Natural killer cell treated with Interleukin-12 subunit alpha and Interleukin-12 subunit beta and Interleukin-15 and Interleukin-18, amount 100 ng/mL, for 72 hours (primary cell): Measurements from ENCODE around the gene DNAAF8. TPM values are rescaled to one million over a fixed set of nuclear protein-coding genes. Genes with fewer than 3 reads are reported as not detected.

Experiments
- ATAC-seq, 2 donors: fragments of 150-1000 bp; cut with Tn5 transposase in 1 of 2; sonication (Bioruptor Pico), chemical (Tn5 transposase) in 1 of 2; 2 replicates each; pipeline ENCODE4 v1.10.0; 2021
- DNase-seq: peaks from one replicate; pipeline ENCODE4 v3.0.0; 2022; ENCODE audit warnings: low spot score
- H3K27ac Mint-ChIP-seq, 2 donors: 1 replicate in 1 of 2; 2 replicates in 1 of 2; pipeline ENCODE4 v1.8.0; 2022; ENCODE audit warnings: mixed read lengths in 2 of 2, mild to moderate bottlenecking in 1 of 2, moderate library complexity in 1 of 2
- H3K27me3 Mint-ChIP-seq, 2 donors: 1 replicate in 1 of 2; 2 replicates in 1 of 2; pipeline ENCODE4 v1.8.0; 2022; ENCODE audit warnings: mixed read lengths in 2 of 2
- H3K36me3 Mint-ChIP-seq: one replicate; pipeline ENCODE4 v1.8.0; 2022; ENCODE audit warnings: mixed read lengths
- H3K4me1 Mint-ChIP-seq, 2 donors: 1 replicate in 1 of 2; 2 replicates in 1 of 2; pipeline ENCODE4 v1.8.0; 2022; ENCODE audit warnings: low read depth in 2 of 2, mixed read lengths in 2 of 2, mild to moderate bottlenecking in 1 of 2
- H3K4me3 Mint-ChIP-seq: one replicate; pipeline ENCODE4 v1.8.0; 2022; ENCODE audit warnings: mixed read lengths
- H3K9me3 Mint-ChIP-seq: 2 replicates; pipeline ENCODE4 v1.8.0; 2022; ENCODE audit warnings: mixed read lengths
- total RNA-seq, 2 donors: library from RNA; stranded (reverse); gene quantifications; one replicate each; pipeline ENCODE4 v1.2.3, GENCODE V29; 2022

The DNAAF8 gene
- total RNA-seq, 2 donors from 2014 or later, result 0.53 TPM; not detected in 1

- Mint-ChIP-seq H3K36me3 (peaks cover 6% of the 10 kb centered on the region), H3K4me1 (peaks cover 16 to 17% of the 10 kb centered on the region in 2 donors), H3K4me3 (no peak overlapping the region), H3K9me3 (no peaks in the 10 kb centered on the region), H3K27ac (no peak overlapping the region), H3K27me3 (no peaks in the 10 kb centered on the region)
- ATAC-seq, result no peak
- DNase-seq, result no peak
These were observed 29.5 kb downstream of the DNAAF8 start for GRCh38 chr16:4763791-4764190.

- ATAC-seq, result no peak
- DNase-seq, result no peak
- peaks cover 23 to 26% of the 10 kb centered on the region in 2 donors for H3K4me1 Mint-ChIP-seq
These were observed 31.5 kb downstream of the DNAAF8 start for GRCh38 chr16:4765511-4766474.

DNA sequence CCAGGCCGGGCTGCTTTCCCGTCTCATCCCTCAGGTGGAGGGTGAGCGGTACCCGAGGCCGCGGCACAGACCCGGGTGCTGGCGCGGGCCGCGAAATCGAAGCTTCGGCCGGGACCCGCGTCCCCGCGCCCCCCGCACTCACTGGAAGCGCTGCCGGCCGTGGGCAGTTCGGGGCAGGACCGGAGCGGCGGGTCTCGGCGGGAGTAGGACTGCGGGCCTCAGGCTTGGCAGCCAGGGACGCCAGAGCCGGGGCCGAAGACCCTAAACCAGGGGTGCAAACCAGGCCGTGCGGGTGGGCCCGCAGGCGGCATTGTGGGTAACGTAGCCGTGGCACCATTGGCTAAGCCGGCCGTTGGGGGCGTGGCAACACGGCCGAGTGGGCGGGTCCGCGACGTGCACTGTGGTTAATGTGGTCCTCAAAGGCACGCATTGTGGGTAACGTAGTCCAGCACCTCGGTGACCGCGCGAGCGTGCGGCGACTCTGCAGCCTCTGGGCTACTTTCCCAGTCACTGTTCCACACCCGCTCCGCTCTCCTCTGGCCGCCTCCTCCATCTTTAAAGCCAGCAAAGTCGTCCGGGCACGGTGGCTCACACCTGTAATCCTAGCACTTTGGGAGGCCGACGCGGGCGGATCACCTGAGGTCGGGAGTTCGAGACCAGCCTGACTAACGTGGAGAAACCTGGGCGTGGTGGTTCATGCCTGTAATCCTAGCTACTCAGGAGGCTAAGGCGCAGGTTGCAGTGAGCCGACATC is 32.7 kb downstream of the DNAAF8 start, which contains the start of gene ZNF500:
Gene ZNF500, minus strand, starts transcription at position 288 of the 754 bp plus-strand sequence. CDS start 1,184 bp downstream, outside the sequence.
- peak; percentile 97 for DNase-seq
- H3K27me3 Mint-ChIP-seq, result no peaks in the 10 kb centered on the region
- H3K4me3 Mint-ChIP-seq, result peak within 1 kb of the TSS; percentile 97
- peaks cover 23 to 26% of the 10 kb centered on the region in 2 donors for H3K4me1 Mint-ChIP-seq
- H3K9me3 Mint-ChIP-seq, result no peaks in the 10 kb centered on the region
- no peaks in the 10 kb centered on the region for H3K36me3 Mint-ChIP-seq
- ATAC-seq, result peak; percentile 96
- peak within 1 kb of the TSS; percentile 77 to 92 for H3K27ac Mint-ChIP-seq

More at GRCh38 chr16:4765511-4766474, 31.5 kb downstream of the DNAAF8 start:
- H3K27ac Mint-ChIP-seq, result peak overlapping the region; percentile 38 to 82
- no peaks in the 10 kb centered on the region for H3K36me3 Mint-ChIP-seq
- H3K9me3 Mint-ChIP-seq, result no peaks in the 10 kb centered on the region
- no peaks in the 10 kb centered on the region for H3K27me3 Mint-ChIP-seq
- H3K4me3 Mint-ChIP-seq, result peak overlapping the region; percentile 77

DNA sequence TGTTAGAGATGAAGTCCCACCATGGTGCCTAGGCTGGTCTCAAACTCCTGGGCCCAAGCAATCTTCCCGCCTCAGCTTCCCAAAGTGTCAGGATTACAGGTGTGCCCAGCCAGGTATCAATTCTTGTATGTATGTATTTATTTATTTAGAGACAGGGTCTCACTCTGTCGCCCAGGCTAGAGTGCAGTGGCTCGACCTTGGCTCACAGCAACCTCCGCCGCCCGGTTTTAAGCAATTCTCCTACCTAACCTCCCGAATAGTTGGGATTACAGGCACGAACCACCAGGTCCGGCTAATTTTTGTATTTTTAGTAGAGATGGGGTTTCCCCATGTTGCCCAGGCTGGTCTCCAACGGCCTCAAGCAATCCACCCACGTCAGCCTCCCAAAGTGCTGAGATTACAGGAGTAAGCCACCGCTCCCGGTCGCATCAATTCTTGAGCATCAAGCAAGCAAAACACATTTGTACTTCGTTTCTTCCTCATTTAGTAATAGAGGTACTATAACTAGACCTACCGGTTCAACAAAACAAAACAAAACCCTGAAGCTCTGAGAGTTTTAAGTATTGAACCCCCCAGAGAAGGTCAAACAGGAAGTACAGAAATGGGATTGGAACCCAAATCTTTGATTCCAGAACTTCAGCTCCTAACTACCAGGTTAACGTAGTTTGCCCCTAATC is 33.7 kb downstream of the DNAAF8 start:
- H3K36me3 Mint-ChIP-seq, result no peaks in the 10 kb centered on the region
- DNase-seq, result no peak
- no peaks in the 10 kb centered on the region for H3K9me3 Mint-ChIP-seq
- H3K4me1 Mint-ChIP-seq, result peaks cover 21 to 26% of the 10 kb centered on the region in 2 donors
- no peak for ATAC-seq
- no peaks in the 10 kb centered on the region for H3K27me3 Mint-ChIP-seq
- H3K4me3 Mint-ChIP-seq, result peak overlapping the region; percentile 97
- H3K27ac Mint-ChIP-seq, result peak overlapping the region; percentile 77 to 92

- no peaks in the 10 kb centered on the region for H3K9me3 Mint-ChIP-seq
- peak; percentile 89 for DNase-seq
- ATAC-seq, result peak; percentile 80 to 87
These were observed 34.4 kb downstream of the DNAAF8 start for GRCh38 chr16:4768549-4769305.

GRCh38 chr16:4769306-4769638 is 34.9 kb downstream of the DNAAF8 start:
- H3K9me3 Mint-ChIP-seq, result no peaks in the 10 kb centered on the region
- no peaks in the 10 kb centered on the region for H3K27me3 Mint-ChIP-seq
- H3K27ac Mint-ChIP-seq, result peak overlapping the region; percentile 77 to 92
- H3K4me1 Mint-ChIP-seq, result peaks cover 21 to 26% of the 10 kb centered on the region in 2 donors
- no peak for ATAC-seq
- peak overlapping the region; percentile 19 for H3K4me3 Mint-ChIP-seq
- DNase-seq, result no peak
- no peaks in the 10 kb centered on the region for H3K36me3 Mint-ChIP-seq

More at GRCh38 chr16:4768549-4769305, 34.4 kb downstream of the DNAAF8 start:
- Mint-ChIP-seq H3K36me3 (no peaks in the 10 kb centered on the region), H3K27me3 (no peaks in the 10 kb centered on the region), H3K4me1 (peaks cover 21 to 26% of the 10 kb centered on the region in 2 donors), H3K27ac (peak overlapping the region; percentile 77 to 92), H3K4me3 (peak overlapping the region; percentile 97)

DNA sequence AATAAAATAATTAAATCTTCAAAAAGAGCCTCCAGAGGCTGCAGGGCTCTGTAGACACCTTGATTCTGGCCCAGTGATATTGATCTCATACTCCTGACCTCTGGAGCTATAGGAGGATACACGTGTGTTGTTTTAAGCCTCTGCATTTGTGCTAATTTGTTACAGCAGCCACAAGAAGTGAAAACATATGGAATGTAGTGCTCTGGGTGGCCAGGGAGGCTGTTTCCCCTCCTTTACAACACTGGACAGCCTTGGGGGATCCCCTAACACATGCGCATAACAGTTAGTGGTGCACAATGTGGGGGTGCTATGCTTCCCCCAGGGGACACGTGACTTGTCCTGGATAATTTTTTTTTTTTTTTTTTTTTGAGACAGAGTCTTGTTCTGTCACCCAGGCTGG is 37.3 kb downstream of the DNAAF8 start:
- Mint-ChIP-seq H3K4me1 (peaks cover 17 to 20% of the 10 kb centered on the region in 2 donors), H3K27ac (no peak overlapping the region), H3K27me3 (peaks cover 0 to 2% of the 10 kb centered on the region in 2 donors), H3K36me3 (no peaks in the 10 kb centered on the region), H3K9me3 (no peaks in the 10 kb centered on the region), H3K4me3 (no peak overlapping the region)
- DNase-seq (no peak), ATAC-seq (no peak)

DNA sequence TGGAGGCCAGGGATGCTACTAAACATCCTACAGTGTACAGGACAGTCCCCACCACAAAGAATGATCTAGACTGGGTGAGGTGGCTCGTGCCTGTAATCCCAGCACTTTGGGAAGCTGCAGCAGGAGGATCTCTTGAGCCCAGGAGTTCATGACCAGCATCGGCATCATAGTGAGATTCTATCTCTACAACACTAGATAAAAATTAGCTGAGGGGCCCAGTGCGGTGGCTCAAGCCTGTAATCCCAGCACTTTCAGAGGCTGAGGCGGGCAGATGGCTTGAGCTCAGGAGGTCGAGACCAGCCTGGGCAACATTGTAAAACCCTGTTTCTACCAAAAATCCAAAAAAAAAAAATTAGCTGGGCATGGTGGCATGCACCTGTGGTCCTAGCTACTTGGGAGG is 38.0 kb downstream of the DNAAF8 start:
- Mint-ChIP-seq H3K36me3 (no peaks in the 10 kb centered on the region), H3K9me3 (no peaks in the 10 kb centered on the region), H3K4me3 (no peak overlapping the region), H3K27ac (no peak overlapping the region), H3K4me1 (peaks cover 15 to 20% of the 10 kb centered on the region in 2 donors), H3K27me3 (peaks cover 0 to 2% of the 10 kb centered on the region in 2 donors)
- ATAC-seq (no peak), DNase-seq (no peak)

DNA sequence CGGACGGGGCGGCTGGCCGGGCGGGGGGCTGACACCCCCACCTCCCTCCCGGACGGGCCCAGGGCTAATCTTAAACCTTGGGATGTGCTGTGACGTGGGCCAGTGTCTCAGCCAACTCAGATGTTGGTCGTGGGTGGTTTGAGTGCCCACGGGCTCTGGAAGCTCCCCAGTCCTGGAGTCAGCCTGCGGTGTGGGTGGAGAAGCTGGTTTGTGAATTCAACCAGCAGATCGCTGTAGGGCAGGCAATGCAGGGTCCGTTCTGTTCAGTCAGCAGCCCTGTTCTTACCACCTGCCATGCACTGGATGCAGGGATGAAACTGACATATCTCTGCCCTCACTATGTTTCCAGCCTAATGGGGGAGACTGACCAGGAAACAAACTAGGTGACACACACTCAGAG is 40.7 kb downstream of the DNAAF8 start:
- ATAC-seq, result peak; percentile 6 to 22
- no peaks in the 10 kb centered on the region for H3K9me3 Mint-ChIP-seq
- H3K4me3 Mint-ChIP-seq, result no peak overlapping the region
- H3K27me3 Mint-ChIP-seq, result peaks cover 0 to 2% of the 10 kb centered on the region in 2 donors
- H3K36me3 Mint-ChIP-seq, result no peaks in the 10 kb centered on the region
- H3K4me1 Mint-ChIP-seq, result peaks cover under 1% of the 10 kb centered on the region in 2 donors
- H3K27ac Mint-ChIP-seq, result no peak overlapping the region
- no peak for DNase-seq

DNA sequence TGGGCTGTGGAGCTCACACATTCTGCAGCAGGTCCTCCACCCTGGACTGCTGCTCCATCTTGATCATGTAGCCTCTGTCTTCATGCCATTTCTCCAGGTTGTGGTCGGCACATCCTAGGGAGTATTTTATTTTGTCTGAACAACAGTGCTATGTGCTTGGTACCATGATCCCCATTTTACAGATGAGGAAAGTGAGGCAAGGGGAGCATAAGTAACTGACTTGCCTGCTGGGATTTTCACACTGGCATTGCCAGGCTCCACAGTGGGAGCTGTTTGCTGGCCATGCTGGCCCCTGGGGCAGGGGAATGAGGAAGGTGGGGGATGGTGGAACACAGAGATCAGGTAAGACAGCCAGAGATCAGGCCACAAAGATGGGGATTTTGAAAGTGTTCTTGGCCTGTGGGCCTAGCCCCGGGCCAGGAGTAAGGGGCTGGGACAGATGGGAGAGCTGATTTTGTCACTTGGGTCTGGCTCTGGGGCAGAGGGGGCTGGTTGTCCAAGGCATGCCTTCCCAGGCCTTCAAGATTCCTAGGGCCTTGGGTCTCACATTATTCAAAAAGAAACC is 41.9 kb downstream of the DNAAF8 start:
- Mint-ChIP-seq H3K27me3 (peaks cover 0 to 2% of the 10 kb centered on the region in 2 donors), H3K4me3 (no peak overlapping the region), H3K4me1 (no peaks in the 10 kb centered on the region), H3K9me3 (no peaks in the 10 kb centered on the region), H3K27ac (no peak overlapping the region), H3K36me3 (no peaks in the 10 kb centered on the region)
- no peak for ATAC-seq
- no peak for DNase-seq

GRCh38 chr16:4777339-4778049 is 43.2 kb downstream of the DNAAF8 start:
- Mint-ChIP-seq H3K27me3 (peaks cover 0 to 2% of the 10 kb centered on the region in 2 donors), H3K27ac (no peak overlapping the region), H3K9me3 (no peaks in the 10 kb centered on the region), H3K4me3 (no peak overlapping the region), H3K36me3 (no peaks in the 10 kb centered on the region), H3K4me1 (no peaks in the 10 kb centered on the region)
- ATAC-seq (no peak), DNase-seq (no peak)

GRCh38 chr16:4778050-4778392 is 43.7 kb downstream of the DNAAF8 start:
- ATAC-seq (no peak), DNase-seq (no peak)
- Mint-ChIP-seq H3K36me3 (no peaks in the 10 kb centered on the region), H3K4me3 (no peak overlapping the region), H3K27me3 (peaks cover 0 to 2% of the 10 kb centered on the region in 2 donors), H3K27ac (no peak overlapping the region), H3K4me1 (no peaks in the 10 kb centered on the region), H3K9me3 (no peaks in the 10 kb centered on the region)
